ENCODE measurements around the gene EPB41. TPM values are rescaled to one million over a fixed set of nuclear protein-coding genes. Genes with fewer than 3 reads are reported as not detected.

The EPB41 gene
- total and polyA plus RNA-seq, 9 of the 15 experiments (the other 6 are each of a cell fraction or from before 2014, with no cell fraction given) = 3.7 to 213 (median 141) TPM

DNA sequence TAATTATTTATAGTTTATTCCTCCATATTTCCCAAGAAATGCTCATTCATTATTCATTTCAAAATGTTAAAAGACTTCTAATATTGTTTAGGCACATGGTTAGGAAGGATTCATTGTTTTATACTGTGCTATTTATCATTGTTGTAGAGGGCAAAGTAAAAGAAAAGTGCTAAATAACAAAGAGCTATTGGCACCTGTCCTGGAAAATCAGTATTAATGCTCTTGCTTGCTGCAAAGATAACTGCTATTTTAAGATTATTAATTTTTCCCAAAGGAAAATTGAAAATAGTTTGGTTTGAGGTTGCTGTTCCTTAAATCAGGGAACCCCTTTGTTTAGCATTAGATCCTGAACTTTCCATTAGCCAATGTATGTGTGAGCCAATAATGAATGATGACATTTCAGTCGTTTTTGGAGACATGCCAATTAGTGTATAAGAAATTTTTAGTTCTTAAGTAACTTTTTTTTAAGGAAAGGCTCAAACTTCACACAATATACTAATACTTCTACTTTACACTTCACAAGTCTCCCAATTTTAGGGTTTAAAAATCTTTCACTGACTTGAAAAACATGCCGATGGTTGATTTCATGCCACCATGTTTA is 39.9 kb downstream of the EPB41 start:
- 45% methylated on average over 2 of the region's 2 CpGs for WGBS (ENCODE audit: insufficient coverage, low coverage, missing lambda C conversion rate)
- H3K79me2 ChIP-seq (ENCODE audit: control insufficient read depth, insufficient read depth, low read length) = peaks cover 91% of the 10 kb centered on the region
- in situ Hi-C loops (cut with MboI) (no loop called here), intact Hi-C loops (cut with micrococcal nuclease) (no loop called here)
- no peak overlapping the region for H3K9ac ChIP-seq (ENCODE audit: insufficient read depth in 1 of 2, low read depth in 2 of 2, low read length in 2 of 2)
- H3K36me3 ChIP-seq (ENCODE audit: control insufficient read depth, insufficient read depth, low read length) = peaks cover 19% of the 10 kb centered on the region
- no peak overlapping the region for H3K4me2 ChIP-seq (ENCODE audit: insufficient read depth, low read length)
- no peaks in the 10 kb centered on the region for H3K9me1 ChIP-seq (ENCODE audit: control insufficient read depth, insufficient read depth, low read length)
- no peak overlapping the region for H2AFZ ChIP-seq (ENCODE audit: low read depth, low read length)
- H4K20me1 ChIP-seq (replicated peaks; ENCODE audit: control insufficient read depth, insufficient read depth, low read length) = no peaks in the 10 kb centered on the region
- H3K4me3 ChIP-seq = no peak overlapping the region
- no peaks in the 10 kb centered on the region for H3K9me3 ChIP-seq (replicated peaks; ENCODE audit: control insufficient read depth, insufficient read depth, low read depth, low read length)
- no peak overlapping the region for H3K27ac ChIP-seq (ENCODE audit: extremely low read depth, low read depth, low read length)
- no peak for TF ChIP-seq TSC22D4 (tag; IDR thresholded peaks at IDR 0.05)
- no peak for TF ChIP-seq CEBPG (CRISPR knock-in tag; IDR thresholded peaks at IDR 0.05)
- TF ChIP-seq CEBPG (tag; conservative IDR thresholded peaks at IDR 0.05 in 1 of 2, IDR thresholded peaks at IDR 0.05 in 1 of 2) = 0 out of 4 replicates have a peak, but pooled peaks have one; percentile 16 to 22
- peak; percentile 72 for TF ChIP-seq NFIC (IDR thresholded peaks at IDR 0.05)
- ATAC-seq (no peak), DNase-seq (ENCODE audit: extremely low read depth in 1 of 4, low spot score in 3 of 4) (no peak), FAIRE-seq (no peak)
- CTCF ChIA-PET (ENCODE audit: low intra/inter-chr PET ratio) = no interaction called here
- H3K4me1 ChIP-seq (replicated peaks in 1 of 2; ENCODE audit: control insufficient read depth in 2 of 2, insufficient read depth in 2 of 2, low read length in 2 of 2) = peaks cover 3 to 7% of the 10 kb centered on the region in 2 experiments; a peak in 3 of 5 replicates
- POLR2A ChIA-PET = interaction anchor here (2.4 kb wide), 1 partner anchor 9 kb away, joined by 6 read pairs; no protein-coding TSS in a partner anchor
- H3K27me3 ChIP-seq (ENCODE audit: control insufficient read depth in 2 of 2, insufficient read depth in 2 of 2, low read length in 2 of 2) = no peaks in the 10 kb centered on the region
- no TSS peak for BruUV-seq (replicated peaks)

DNA sequence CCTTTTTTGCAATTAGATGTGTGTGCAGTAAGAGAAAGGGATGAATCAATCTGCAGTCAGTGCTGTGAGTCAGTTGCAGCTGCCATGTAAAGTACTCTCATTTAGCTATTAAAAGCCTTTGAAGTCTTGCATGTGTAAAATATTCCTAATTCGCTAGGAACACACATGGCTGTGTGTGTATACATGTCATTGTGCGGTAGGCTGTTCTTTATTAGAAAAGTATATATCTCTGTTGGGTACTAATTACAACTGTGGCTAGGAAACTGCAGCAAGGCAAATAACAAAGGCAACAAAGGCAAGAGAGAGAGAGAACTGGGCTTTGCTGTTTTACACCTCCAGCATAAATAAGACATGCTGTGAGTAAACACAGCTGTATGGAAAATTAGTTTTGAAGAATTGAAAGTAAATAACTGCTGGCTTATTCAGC is 41.7 kb downstream of the EPB41 start:
- ATAC-seq (no peak), DNase-seq (ENCODE audit: extremely low read depth in 1 of 4, low spot score in 3 of 4) (no peak), FAIRE-seq (no peak)
- no peaks in the 10 kb centered on the region for H3K9me3 ChIP-seq (replicated peaks; ENCODE audit: control insufficient read depth, insufficient read depth, low read depth, low read length)
- 88% methylated on average over 2 of the region's 2 CpGs for WGBS (ENCODE audit: insufficient coverage, low coverage, missing lambda C conversion rate)
- TF ChIP-seq, protein P1, sequence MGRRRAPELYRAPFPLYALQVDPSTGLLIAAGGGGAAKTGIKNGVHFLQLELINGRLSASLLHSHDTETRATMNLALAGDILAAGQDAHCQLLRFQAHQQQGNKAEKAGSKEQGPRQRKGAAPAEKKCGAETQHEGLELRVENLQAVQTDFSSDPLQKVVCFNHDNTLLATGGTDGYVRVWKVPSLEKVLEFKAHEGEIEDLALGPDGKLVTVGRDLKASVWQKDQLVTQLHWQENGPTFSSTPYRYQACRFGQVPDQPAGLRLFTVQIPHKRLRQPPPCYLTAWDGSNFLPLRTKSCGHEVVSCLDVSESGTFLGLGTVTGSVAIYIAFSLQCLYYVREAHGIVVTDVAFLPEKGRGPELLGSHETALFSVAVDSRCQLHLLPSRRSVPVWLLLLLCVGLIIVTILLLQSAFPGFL (CRISPR knock-in tag; IDR thresholded peaks at IDR 0.05) = no peak
- TF ChIP-seq, protein P2, sequence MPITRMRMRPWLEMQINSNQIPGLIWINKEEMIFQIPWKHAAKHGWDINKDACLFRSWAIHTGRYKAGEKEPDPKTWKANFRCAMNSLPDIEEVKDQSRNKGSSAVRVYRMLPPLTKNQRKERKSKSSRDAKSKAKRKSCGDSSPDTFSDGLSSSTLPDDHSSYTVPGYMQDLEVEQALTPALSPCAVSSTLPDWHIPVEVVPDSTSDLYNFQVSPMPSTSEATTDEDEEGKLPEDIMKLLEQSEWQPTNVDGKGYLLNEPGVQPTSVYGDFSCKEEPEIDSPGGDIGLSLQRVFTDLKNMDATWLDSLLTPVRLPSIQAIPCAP (CRISPR knock-in tag; IDR thresholded peaks at IDR 0.05; ENCODE audit: borderline replicate concordance) = no peak
- BruUV-seq (replicated peaks) = no TSS peak
- H3K79me2 ChIP-seq (ENCODE audit: control insufficient read depth, insufficient read depth, low read length) = peaks cover 91% of the 10 kb centered on the region
- no peak overlapping the region for H3K4me2 ChIP-seq (ENCODE audit: insufficient read depth, low read length)
- in situ Hi-C loops (cut with MboI) = no loop called here
- no peak overlapping the region for H3K4me3 ChIP-seq
- no peak overlapping the region for H3K27ac ChIP-seq (ENCODE audit: extremely low read depth, low read depth, low read length)
- no peaks in the 10 kb centered on the region for H3K27me3 ChIP-seq (ENCODE audit: control insufficient read depth in 2 of 2, insufficient read depth in 2 of 2, low read length in 2 of 2)
- H3K9me1 ChIP-seq (ENCODE audit: control insufficient read depth, insufficient read depth, low read length) = no peaks in the 10 kb centered on the region
- H2AFZ ChIP-seq (ENCODE audit: low read depth, low read length) = no peak overlapping the region
- intact Hi-C loops (cut with micrococcal nuclease) = no loop called here
- H3K4me1 ChIP-seq (replicated peaks in 1 of 2; ENCODE audit: control insufficient read depth in 2 of 2, insufficient read depth in 2 of 2, low read length in 2 of 2) = peaks cover 3% of the 10 kb centered on the region in 2 experiments; a peak in 2 of 5 replicates
- CTCF ChIA-PET (ENCODE audit: low intra/inter-chr PET ratio) = no interaction called here
- POLR2A ChIA-PET = interaction anchor here (0.6 to 1.8 kb wide), 3 partner anchors 16 to 1105 kb away, joined by 3 to 4 read pairs (median 3); no protein-coding TSS in a partner anchor
- H3K36me3 ChIP-seq (ENCODE audit: control insufficient read depth, insufficient read depth, low read length) = peaks cover 19% of the 10 kb centered on the region
- no peaks in the 10 kb centered on the region for H4K20me1 ChIP-seq (replicated peaks; ENCODE audit: control insufficient read depth, insufficient read depth, low read length)
- no peak overlapping the region for H3K9ac ChIP-seq (ENCODE audit: insufficient read depth in 1 of 2, low read depth in 2 of 2, low read length in 2 of 2)
